GM19452 (cell line): Measurements from ENCODE around the gene WDFY2.
A peak's percentile ranks its signal among the peaks of the same experiment; 100 is the strongest.
"Not testable (repeated sequence)": the region's sequence is repeated elsewhere in the genome, so short reads cannot be mapped to it uniquely, and the experiment has no call there.

Source experiments
- ATAC-seq: cut with Tn5 transposase; IDR thresholded peaks from one replicate; pipeline ENCODE4 v1.9.1; 2021; ENCODE audit not compliant: unreplicated experiment

The WDFY2 gene

DNA sequence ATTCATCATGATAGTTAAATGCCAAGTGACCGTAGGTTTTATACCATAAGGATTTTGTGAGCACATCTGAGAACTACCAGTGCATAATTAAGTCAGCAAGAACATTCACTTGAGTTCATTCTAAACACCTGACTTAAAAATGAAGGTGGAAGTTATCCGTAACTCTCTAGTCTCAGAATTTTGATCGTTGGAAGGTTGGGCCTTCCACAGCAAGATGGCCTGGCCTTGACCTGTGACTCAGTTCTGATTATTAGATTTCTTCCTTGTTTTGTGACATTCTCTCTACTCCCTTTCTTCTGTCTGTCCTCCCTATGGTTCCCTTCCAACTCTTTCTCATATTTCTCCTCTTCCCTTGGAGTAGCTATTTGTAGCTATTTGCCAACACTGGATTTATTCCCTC, 20.0 kb upstream of the WDFY2 start:
- ATAC-seq, result no peak

DNA sequence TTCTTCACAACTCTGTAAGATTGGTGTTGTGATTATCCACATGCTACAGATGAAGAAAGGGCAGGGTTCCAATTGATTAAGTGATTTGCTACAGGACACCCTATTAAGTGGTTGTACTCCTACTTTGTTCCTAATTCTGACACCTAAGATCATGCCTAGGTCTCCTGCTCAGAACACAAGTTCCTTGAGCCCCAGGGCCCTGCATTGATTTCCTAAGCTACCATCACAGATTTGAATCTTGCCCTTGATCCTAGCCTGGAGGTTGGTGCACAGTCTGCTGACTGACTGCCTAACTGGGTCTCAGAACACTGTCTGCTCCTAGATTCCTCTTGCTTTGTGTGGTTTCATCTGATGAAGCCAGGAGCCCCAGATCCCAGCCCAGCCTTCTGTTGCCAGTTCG, 19.6 kb upstream of the WDFY2 start:
- no peak for ATAC-seq

DNA sequence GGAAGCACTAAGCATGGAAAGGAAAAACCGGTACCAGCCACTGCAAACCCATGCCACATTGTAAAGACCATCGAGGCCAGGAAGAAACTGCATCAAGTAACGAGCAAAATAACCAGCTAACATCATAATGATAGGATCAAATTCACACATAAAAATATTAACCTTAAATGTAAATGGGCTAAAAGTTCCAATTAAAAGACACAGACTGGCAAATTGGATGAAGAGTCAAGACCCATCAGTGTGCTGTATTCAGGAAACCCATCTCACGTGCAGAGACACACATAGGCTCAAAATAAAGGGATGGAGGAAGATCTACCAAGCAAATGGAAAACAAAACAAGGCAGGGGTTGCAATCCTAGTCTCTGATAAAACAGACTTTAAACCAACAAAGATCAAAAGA, 15.3 kb upstream of the WDFY2 start:
- not testable (repeated sequence) for ATAC-seq

DNA sequence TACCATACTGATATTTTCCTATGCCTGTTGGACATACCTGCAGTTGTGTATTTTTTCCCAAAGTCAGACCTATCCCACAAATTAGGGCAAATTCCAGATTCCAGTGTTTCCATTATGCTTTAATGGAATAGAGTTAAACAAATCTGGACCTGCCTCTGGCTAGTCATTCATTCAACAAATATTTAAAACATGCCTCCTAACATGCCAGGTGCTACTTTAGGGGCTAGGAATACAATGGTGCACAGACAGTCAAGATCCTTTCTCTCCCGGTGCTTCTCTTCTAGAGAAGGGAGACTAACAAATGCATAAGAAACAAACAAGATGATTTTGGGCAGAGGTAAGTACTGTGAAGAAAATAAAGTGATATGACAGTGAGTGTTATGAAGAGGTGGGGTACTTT, 7.5 kb upstream of the WDFY2 start:
- no peak for ATAC-seq

DNA sequence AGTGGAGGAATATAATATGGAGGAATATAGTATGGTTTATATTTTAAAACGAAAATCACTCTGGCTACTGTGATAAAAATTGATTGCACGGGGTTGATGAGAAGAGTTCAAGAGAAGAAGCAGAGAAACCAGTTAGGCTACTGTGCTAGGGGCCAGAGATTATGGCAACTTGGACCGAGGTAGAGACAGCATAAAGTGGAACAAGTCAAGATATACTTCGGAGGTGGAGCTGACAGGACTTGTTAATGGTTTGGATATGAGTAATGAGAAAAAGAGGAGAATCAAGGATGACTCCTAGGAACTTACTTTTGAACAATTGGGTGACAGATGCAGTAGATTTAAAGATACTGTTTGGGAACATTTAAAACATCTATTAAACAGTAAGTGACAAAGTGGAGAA, 6.6 kb upstream of the WDFY2 start:
- no peak for ATAC-seq

DNA sequence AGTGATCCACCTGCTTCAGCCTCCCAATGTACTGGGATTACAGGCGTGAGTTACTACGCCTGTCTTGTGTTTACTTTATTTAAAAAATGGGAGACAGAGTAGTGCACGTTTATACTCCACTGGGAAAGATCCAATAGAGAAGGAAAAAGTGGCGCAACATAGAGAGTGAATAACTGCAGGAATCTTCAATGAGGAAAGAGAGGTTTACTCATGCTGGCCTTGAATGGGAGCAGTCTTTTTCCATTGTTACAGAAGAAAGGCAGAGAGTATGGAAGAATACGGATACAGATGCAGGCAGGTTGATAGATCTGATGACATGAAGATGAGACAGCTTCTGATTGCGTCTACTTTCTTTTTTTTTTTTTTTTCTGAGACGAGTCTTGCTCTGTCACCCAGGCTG, 4.6 kb upstream of the WDFY2 start:
- ATAC-seq, result no peak

DNA sequence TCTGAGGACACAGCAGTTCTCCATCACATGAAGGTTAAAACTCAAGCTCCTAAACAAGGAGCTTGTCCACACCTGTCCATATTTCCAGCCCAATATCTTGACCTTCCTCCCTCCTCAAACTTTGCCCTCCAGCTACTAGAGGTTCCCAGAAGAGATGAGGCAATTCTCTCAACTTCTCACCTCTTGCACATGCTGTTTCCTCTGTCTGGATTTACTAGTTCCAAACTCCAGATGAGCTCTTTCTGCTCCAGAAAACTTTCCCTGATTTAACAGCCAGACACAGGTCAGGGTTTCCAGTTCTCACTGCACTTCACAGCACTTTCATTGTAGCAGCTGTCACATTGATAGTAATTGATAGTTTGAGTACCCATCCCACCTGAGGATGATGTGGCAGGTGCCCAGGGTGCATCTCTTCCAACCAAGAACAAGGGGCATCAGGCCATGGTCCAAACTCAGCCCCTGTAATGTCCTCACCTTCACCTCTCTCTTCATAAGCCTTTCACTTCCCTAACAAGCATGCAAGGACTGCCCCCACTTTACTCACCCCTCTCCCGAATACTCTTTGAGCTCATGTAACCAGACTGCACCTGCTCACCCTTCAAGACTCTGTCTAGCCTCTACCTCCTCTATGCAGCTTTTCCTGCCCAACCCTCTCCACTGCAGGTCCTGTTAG, 3.0 kb upstream of the WDFY2 start:
- no peak for ATAC-seq

DNA sequence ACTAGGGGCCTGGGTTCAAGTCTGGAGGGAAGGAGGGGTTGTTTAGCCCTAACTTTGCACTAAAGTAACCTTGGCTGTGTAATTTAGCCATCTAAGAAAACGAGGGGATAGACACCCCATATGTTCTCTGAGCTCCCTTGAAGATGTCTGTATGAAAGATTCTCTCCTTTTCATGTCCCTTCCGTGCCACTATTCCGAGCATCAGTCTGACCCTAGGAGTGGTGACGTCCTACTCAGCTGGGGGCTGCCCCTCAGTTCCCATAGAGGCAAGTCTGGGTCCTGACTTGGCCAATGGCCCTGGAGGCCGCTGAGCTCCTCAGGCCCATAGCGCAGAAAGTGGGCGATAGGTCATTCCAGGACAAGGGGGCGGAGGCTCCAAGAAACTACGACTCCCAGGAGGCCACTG, 790 bp upstream of the WDFY2 start:
- no peak for ATAC-seq

DNA sequence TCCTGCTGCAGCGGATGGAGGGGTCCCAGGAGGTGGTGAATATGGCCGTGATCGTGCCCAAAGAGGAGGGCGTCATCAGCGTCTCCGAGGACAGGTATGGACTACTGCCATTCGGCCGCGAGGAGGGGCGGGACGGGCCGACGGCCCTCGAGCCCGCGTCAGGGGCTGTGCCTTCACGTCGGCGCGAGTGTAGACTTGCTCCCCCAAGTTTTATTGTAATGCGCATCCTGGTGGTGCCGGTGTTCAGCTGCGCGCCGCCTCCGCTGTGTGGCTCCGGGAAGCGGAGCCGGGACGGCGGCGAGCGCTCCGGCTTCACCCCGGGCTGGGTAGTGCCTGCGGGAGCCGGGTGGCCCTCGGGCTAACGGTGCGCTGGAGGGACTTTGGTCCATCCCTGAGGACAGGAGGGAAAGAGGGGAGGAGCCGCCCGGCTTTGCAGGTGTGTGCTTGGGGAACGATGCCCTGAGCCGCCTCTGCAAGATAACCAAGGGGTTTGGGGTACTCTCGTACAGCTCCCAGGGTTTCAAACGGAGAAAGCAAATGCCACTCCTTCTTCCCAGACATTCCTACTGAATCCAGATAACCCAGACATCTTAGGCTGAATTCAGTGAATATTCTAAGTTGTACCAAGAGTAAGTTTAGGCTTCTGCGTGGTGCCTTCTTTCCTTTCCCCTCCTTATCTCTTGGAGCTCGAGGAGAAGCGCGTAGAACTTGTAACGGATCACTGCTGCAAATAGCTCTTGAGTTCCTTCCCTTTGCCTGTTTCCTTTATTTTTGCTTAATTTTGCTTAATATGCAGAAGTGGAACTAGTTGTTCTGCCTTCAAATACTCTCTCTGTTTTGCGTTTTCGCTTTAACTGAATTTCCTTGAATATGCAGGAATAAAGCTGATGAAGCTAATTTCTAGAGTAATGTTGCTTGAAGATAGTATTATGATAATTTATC, 740 bp downstream of the WDFY2 start:
- peak; percentile 35 for ATAC-seq

DNA sequence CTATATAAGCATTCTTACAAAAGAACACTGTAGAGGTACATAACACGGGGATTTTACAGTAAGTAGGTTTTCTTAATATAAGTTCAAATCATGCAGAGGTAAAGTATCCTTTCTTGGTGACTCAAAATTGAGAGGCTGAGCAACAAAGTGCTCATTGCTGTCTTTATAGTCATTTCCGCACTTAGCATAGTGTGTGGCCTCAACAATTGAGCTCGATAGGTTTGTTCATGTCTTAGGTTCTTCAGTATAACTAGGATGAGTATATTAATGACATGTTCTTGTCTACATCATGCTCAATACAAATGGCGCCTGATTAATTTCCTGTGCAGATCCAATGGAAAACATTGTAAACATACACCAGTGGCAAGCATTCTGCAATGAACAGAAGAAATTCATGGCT, 1.4 kb downstream of the WDFY2 start:
- ATAC-seq, result no peak

DNA sequence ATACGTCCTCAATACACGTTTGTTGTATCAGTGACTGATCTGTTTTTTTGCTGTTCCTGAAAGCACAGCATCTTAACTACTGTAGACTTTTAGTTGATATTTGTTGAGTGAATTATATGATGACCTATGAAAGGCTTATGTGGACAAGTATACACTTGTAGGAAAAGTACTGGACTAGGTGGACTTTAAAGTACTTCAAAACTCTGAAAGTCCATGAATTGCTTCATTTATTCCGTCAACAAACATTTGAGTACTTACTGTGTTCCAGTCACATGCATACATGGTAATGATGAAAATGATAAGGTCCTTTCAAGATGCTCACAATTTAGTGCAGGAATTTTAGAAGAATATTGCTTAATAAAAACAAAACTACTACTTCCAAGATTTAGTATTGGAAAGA, 3.1 kb downstream of the WDFY2 start:
- ATAC-seq, result no peak

DNA sequence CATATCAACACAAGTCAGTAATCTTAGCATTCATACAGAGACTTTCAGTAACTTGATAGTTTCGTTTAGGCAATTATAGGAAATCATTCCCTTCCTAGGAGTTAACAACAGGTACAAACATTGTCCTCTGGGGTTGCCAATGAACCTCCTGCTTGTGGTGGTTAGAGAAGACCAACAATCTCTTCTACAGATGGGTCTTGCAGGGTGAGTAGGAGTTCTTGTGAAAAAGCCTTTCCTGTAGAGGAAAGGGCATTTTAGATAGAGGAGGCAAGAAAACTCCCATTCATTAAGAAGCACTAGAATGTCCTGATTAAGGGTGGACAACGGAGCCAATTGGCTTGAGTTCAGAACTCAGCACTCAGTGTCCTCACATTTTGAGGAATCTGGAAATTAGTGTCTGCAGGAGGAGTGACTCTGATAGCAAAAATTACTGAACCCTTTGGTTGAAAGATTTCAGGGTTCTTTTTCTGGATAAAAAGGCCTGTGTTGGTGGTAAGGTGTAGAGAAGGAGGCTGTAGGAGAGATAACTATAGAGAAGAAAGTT, 4.2 kb downstream of the WDFY2 start:
- no peak for ATAC-seq

DNA sequence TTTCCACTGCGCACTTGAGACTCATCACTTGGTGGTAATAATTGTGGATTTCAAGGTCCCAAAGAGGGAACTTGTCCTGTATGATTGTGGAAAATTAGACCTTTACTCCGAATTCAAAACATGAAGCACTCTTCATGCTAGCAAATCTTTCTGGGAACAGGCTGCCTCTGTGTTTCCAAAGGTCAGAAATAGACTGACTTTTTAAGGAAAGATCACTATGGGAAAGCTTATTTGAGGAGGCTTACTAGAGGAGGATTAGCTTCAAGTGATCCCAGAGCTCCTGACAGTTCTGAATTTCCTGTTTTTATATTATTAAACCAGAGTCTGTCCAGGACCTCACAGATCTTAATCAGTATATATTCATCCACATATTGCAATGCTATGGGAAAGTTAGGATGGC, 5.5 kb downstream of the WDFY2 start:
- no peak for ATAC-seq

DNA sequence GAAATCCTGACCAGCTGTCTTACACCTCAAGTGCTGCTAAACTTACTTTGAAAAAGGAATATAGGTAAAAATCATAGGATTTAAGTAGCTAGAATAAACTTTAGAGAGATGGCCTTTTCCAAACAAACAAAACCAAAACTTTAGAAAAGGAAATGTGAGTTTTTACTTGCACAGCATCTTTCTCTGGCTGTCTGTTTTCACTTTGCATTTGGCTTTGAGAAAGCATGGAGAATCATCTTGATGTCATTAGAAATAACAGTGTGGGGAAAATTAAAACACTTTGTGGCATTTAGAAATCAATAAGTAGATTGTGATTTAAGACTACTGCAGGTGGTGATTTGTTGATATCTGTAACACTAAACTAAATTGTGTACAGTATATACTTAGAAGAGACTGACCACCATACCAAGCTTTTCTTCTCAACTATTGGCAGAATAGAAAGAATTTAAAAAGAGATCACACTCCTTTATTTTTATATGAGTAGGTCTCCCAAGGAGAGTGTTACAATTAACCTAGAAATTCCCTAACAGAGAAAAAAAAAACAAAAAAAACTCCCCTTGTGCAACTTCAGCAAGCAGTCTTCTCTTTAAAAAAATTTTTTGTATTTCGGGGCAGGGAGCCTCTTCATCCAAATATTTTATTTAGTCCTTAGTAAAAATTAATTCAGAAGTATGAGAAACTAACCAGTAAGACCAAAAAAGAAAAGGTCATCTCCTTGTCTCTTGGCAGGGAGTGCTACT, 6.1 kb downstream of the WDFY2 start:
- no peak for ATAC-seq

DNA sequence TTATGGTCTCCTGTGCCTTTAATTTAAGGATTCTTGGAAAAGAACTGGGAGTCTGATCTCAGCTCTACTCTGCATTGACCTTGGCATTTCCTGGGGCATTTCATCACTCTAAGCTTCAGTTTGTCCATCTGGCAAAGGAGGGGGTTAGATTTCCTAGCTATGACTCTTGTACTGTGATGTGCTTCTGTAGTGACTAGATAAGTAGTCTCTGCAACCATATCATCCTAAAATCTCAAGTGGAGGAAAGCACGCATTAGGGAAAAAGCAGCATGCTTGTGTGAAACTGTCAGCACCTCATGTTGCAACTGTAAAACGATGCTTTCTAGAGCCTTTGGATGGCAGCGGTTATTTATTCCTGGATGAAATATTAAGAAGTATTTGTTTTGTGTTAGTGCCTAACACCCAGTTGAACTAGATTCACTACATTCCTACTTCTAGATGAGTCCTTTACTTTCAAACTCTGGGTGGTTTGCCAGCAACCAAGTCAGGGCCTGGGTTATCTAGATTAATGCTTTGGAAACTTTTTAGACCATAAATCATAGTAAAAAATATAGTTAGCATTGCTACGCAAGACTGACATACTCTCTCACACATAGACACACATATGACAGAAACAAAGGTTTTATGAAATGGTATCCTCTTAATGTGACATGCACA, 6.8 kb downstream of the WDFY2 start:
- no peak for ATAC-seq

DNA sequence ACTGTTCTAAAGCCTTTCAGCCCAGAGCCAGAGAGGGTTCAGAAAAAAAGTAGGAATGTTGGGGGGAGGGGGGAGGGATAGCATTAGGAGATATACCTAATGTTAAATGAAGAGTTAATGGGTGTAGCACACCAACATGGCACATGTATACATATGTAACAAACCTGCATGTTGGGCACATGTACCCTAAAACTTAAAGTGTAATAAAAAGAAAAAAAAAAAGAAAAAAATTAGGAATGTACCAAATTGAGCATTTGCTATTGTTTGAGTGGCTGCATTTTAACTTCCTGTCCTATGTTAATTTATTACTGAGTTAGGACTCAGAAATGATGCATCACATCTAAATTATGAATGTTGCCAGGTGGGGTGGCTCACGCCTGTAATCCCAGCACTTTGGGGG, 7.7 kb downstream of the WDFY2 start:
- not testable (repeated sequence) for ATAC-seq

DNA sequence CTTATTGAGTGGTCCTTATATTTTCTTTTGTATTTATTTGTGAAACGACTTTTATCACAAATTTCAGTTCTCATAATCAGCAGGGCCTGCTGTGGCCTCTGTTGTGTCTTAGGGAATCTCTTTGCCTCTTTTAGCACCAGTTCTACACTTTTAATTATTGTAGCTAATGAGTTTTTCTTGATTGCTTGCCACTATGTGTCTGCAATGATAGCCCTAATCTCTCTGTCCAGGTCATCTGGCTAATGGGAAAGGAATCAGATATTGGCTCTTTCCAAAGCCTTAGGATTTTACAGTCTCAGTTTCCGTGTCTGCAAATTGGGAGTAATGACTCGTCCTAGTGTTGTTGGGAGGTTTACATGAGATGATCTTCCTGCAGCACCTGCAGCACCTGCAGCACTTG, 10.2 kb downstream of the WDFY2 start:
- ATAC-seq, result no peak

DNA sequence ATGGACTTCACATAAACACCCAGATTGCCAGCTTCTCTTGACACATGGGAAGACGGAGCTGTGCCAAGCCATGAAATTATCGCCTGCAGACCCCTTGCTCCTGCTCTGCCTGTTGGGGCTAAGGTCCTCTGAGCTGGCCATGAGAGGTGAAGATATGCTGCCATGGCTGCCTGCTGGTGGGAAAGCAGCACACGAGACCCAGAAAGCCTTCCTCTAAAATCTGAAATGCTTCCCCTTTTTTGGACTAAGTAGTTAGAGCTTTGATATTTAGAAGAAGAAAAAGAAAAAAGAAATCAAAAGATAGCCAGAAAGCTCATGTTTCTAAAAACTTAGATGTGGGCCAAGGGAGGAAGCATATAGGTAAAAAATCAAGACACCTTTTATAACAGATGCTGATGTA, 11.2 kb downstream of the WDFY2 start:
- ATAC-seq, result no peak

DNA sequence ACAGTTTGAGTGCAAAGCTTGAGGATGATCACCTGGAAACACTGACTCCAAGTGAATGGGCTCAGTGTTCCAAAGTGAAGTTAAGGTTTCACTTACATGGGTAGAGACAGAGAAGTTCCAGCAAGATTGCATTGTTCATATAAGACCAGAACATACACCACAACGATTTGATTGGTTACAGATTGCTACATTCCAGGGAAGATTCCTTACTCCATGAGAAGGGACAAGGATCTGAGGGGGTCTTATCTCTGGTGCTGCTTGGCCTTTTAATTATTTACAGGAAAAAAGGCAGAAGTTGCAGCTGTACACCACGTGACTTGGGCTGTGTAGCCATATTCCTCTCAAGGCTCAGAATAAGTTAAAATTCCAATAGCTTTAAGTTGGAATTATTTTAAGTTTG, 12.3 kb downstream of the WDFY2 start:
- ATAC-seq, result no peak

DNA sequence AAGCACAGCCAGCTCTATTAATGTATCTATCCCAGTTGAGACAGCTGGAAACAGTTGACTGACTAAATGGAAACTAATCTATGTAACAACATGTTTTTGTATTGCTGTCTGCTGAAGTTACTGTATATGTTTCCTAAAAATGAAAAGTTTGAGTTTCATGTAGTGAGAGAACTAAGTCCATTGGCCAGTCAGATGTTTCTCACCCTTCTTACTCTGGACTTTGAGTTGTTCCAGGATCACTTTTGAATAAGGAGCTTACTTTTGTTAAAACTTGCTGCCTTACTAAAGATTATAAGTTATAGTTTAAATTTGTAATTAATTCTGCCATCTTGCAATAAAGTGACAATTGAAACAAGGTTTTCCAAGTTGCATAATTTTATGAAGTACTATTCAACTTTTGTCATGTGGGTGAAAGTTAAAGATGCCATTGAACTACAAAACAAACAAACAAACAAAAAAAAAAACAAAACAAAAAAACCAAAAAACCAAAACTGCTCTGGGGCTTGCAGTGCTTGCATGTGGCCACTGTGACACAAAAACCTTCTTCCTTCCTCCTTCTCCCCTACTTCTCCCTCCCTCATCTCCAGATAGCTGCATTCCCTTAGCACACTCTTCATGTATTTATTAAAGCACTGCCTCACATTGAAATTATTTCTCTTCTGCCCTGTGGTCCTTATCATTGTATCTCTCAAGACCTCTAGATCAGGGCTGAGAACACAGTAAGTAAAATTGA, 15.3 kb downstream of the WDFY2 start:
- no peak for ATAC-seq
